ENCODE results near the gene ATP2B1.
"Not testable (repeated sequence)": the region's sequence is repeated elsewhere in the genome, so short reads cannot be mapped to it uniquely, and the experiment has no call there.

The ATP2B1 gene

GRCh38 chr12:89708565-89709156 lies at the start of gene ATP2B1:
Gene ATP2B1, minus strand, starts transcription at chr12:89708838. Its CDS starts 52,952 bp downstream, at chr12:89655886.
- in situ Hi-C loops (cut with MboI; ENCODE audit: low sequenced_read_pairs), result no loop called here

DNA sequence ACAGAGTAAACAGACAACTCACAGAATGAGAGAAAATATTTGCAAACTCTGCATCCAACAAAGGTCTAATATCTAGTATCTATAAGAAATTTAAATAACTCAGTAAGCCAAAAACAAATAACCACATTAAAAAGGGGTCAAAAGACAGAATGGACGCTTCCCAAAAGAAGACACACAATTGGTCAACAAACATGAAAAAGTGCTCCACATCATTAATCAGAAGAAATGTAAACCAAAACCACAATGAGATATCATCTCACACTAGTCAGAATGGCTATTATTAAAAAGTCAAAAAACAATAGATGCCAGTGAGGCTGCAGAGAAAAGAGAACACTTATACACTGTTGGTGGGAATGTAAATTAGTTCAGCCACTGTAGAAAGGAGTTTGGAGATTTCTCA lies 49.3 kb upstream of the ATP2B1 start:
- in situ Hi-C loops (cut with MboI; ENCODE audit: low sequenced_read_pairs), result not testable (repeated sequence)

GRCh38 chr12:89756585-89757398 lies 48.2 kb upstream of the ATP2B1 start:
- in situ Hi-C loops (cut with MboI; ENCODE audit: low sequenced_read_pairs), result no loop called here

DNA sequence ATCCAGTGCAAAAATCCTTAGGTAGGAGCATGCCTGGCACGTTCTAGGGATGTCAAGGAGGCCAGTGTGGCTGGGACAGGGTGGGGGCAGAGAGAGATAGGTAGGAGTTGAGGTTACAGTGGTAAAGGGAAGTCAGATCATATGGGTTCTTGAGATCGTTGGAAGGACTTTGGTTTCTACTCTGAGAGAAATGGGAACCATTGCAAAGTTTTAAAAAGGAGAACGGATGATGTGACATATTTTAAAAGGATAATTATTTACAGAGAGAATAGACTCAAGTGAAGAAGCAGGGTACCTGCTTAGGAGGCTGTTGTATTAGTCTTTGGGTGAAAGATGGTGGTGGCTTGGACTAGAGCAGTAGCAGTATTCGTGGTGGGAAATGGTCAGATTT lies 47.6 kb upstream of the ATP2B1 start:
- in situ Hi-C loops (cut with MboI; ENCODE audit: low sequenced_read_pairs), result no loop called here

DNA sequence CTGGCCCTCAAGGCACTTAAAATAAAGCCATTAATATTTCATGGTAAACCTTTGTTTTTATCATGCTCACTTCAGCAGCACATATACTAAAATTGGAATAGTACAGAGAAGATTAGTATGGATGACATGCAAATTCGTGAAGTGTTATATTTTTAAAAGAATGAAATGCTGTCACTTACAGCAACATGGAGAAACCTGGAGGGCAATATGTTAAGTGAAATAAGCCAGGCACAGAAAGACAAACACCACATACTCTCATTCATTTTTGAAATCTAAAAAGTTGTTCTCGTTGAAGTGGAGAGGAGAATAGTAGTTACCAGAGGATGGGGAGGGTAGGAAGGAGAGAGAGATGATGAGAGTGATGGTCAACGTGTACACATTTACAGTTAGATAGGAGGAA lies 45.4 kb upstream of the ATP2B1 start:
- in situ Hi-C loops (cut with MboI; ENCODE audit: low sequenced_read_pairs), result no loop called here

GRCh38 chr12:89752341-89752740 lies 43.7 kb upstream of the ATP2B1 start:
- in situ Hi-C loops (cut with MboI; ENCODE audit: low sequenced_read_pairs), result no loop called here

GRCh38 chr12:89750389-89751351 lies 42.0 kb upstream of the ATP2B1 start:
- in situ Hi-C loops (cut with MboI; ENCODE audit: low sequenced_read_pairs), result no loop called here

DNA sequence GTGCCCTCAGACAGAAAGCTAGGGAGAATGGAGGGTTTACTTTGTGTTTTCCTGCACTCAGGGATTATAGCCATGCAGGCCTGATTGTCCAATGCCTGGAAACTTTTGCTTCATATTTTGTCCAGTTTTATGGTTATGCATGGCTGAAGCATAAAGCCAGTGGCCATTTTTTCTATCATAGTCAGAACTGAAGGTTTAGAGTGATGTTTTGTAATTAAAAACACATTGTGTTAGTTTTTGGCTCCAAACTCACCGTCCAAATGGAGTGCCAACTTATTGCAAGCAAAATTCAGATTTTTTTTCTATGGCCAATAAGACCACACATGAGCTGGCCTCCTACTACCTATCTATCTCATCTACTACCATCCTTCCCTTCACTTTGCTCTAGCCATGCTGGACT lies 40.2 kb upstream of the ATP2B1 start:
- in situ Hi-C loops (cut with MboI; ENCODE audit: low sequenced_read_pairs), result no loop called here

DNA sequence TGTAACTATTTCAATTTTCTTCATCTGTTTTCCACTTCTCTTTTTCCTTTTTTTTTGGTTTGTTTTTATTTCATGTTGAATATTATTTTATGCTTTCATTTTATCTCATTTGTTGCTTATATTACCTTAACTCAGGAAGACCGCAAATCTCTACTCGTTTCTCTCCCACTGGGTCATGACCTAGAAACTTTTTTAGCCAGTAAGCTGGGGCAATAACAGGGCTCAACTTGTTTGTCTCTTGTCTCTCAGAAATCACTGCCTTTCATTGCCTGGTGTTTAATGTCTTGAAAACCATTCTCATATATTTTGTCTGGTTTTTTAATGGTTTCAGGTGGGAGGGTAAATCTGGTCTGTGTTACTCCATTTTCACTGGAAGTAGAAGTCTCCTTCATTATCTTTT lies 36.6 kb upstream of the ATP2B1 start:
- in situ Hi-C loops (cut with MboI; ENCODE audit: low sequenced_read_pairs), result no loop called here

DNA sequence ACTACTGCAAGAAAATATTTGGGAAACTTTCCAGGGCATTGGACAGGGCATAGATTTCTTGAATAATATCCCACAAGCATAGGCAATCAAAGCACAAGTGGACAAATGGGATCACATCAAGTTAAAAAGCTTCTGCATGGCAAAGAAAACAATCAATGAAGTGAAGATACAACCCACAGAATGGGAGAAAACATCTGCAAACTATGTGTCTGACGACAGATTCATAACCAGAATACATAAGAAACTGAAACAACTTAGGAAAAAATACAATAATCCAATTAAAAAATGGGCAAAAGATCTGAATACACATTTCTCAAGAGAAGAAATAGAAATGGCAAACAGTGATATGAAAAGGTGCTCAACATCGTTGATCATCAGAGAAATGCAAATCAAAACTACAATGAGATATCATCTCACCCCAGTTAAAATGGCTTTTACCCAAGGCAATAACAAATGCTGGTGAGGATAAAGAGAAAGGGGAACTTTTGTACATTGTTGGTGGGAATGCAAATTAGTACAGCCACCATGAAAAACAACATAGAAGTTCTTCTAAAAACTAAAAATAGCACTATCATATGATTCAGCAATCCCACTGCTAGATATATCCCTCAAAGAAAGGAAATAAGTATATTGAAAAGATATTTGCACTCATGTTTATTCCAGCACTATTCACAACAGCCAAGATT lies 33.8 kb upstream of the ATP2B1 start:
- in situ Hi-C loops (cut with MboI; ENCODE audit: low sequenced_read_pairs), result no loop called here

DNA sequence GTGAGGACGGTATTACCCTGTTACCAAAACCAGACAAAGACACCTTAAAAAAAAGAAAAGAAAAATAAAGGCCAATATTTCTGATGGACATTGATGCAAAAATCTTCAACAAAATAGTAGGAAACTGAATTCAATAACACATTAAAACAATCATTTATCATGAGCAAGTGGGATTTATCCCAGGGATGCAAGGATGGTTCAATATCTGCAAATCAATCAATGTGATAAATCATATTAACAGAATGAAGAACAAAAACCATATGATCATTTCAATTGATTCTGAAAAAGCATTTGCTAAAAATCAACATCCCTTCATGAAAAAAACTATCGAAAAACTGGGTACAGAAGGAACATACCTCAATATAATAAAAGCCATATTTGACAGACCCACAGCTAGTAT lies 32.3 kb upstream of the ATP2B1 start:
- in situ Hi-C loops (cut with MboI; ENCODE audit: low sequenced_read_pairs), result no loop called here

DNA sequence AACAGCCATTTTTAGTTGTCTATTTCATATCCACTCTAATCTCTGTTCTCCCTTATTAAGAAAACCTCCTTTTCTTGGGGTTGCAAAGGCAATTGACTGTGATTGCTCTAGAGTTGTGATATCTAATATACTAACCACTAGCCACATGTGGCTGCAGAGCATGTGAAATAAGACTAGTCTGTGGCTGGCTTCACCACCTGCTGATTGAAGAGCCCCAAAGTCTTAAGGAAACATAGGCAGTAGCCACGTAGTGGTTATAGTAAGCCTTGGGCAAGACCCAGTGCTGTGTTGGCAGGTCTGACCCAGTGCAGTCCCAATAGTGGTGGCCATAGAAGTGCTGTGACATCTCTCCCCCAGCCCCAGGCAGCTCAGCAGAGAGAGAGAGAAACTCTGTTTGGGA lies 28.4 kb upstream of the ATP2B1 start:
- in situ Hi-C loops (cut with MboI; ENCODE audit: low sequenced_read_pairs), result no loop called here

- in situ Hi-C loops (cut with MboI; ENCODE audit: low sequenced_read_pairs), result no loop called here
These were observed 25.1 kb upstream of the ATP2B1 start for GRCh38 chr12:89733579-89734201.

DNA sequence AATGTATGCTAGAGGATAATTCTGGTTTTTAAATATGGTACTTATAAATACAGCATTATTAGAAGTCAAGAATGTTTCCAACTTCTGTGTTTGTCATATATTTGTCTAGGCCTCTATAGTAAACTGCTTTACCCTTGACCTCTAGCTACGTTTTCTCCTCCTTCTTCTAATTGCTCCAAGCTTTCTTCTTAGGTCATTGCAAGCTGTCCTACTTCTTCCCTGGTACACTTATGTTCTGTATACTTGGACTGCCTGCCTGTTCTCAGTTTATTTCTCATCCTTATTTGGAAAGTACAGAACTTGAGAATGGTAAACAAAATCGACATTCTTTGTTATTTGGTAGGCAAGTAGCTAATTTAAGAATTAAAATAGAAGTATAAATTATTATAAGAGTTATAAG lies 23.9 kb upstream of the ATP2B1 start:
- in situ Hi-C loops (cut with MboI; ENCODE audit: low sequenced_read_pairs), result no loop called here

GRCh38 chr12:89731614-89732013 lies 23.0 kb upstream of the ATP2B1 start:
- in situ Hi-C loops (cut with MboI; ENCODE audit: low sequenced_read_pairs), result no loop called here

- in situ Hi-C loops (cut with MboI; ENCODE audit: low sequenced_read_pairs), result no loop called here
These were observed 22.5 kb upstream of the ATP2B1 start for GRCh38 chr12:89731089-89731488.

- in situ Hi-C loops (cut with MboI; ENCODE audit: low sequenced_read_pairs), result no loop called here
These were observed 21.4 kb upstream of the ATP2B1 start for GRCh38 chr12:89729946-89730459.

DNA sequence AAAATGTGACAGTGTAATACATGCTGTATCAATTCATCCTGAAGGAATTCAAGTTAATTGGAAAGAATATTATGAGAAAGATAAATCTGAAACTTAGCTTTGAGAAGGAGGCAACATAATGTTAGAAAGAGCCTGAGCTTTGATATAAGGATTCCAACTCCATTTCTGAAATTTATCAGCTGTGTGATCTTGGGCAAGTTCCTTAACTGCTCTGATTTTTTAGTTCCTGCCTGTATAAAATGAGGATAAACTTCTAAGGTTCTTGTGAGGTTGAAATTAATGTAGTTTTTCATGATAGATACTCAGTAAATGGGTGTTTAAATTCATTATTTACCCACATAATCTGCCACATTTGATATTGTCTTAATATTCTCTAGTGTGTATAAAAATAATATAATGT lies 14.6 kb upstream of the ATP2B1 start:
- in situ Hi-C loops (cut with MboI; ENCODE audit: low sequenced_read_pairs), result no loop called here

DNA sequence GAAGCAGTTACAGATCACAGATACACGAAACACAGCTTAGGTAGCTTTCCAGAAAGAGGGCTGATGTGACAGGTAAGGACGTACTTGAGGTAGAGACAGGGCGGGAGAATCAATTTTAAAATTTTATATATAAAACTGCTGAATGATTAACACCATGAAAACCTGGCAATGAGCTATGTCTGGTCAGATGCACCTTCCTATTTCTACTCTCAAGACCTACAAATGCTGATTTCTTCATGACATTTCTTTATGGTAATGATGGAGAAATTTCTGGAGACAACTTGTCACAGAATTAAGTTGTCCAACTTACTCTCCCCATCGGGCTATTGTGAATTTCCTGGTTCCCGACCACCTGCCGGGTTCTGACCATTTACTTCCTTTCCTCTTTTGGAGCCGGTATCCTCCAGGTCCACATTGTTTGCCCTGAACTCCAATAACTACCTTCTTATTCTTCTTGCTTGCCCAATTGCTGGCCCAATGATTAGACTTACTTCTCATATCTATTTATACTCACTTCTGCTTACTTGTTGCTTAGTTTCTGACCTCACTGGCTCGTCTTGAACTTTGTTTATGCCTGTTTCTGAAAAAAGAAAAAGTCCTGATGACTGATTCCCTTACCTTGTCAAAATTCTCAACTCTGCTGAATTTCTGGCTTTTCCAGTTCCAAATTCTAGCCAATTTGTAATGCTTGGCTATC lies 12.8 kb upstream of the ATP2B1 start:
- in situ Hi-C loops (cut with MboI; ENCODE audit: low sequenced_read_pairs), result no loop called here

Measured in HL-60/S4 (cell line).